GM23248 (cell line): ENCODE data around the gene ZYX.

Experiments
- EZH2 ChIP-seq: fragments of 200-600 bp; sonication (generic); IDR thresholded peaks from 2 replicates; pipeline ENCODE4 v1.6.1; 2018; ENCODE audit warnings: antibody characterized with exemption, mild to moderate bottlenecking; ENCODE audit not compliant: insufficient read depth, poor library complexity, severe bottlenecking
- EZH2phosphoT487 ChIP-seq: fragments of 200-600 bp; sonication (generic); IDR thresholded peaks from 2 replicates; pipeline ENCODE4 v1.6.1; 2018; ENCODE audit warnings: antibody characterized with exemption, moderate library complexity, mild to moderate bottlenecking, low read depth; ENCODE audit not compliant: insufficient read depth

DNA sequence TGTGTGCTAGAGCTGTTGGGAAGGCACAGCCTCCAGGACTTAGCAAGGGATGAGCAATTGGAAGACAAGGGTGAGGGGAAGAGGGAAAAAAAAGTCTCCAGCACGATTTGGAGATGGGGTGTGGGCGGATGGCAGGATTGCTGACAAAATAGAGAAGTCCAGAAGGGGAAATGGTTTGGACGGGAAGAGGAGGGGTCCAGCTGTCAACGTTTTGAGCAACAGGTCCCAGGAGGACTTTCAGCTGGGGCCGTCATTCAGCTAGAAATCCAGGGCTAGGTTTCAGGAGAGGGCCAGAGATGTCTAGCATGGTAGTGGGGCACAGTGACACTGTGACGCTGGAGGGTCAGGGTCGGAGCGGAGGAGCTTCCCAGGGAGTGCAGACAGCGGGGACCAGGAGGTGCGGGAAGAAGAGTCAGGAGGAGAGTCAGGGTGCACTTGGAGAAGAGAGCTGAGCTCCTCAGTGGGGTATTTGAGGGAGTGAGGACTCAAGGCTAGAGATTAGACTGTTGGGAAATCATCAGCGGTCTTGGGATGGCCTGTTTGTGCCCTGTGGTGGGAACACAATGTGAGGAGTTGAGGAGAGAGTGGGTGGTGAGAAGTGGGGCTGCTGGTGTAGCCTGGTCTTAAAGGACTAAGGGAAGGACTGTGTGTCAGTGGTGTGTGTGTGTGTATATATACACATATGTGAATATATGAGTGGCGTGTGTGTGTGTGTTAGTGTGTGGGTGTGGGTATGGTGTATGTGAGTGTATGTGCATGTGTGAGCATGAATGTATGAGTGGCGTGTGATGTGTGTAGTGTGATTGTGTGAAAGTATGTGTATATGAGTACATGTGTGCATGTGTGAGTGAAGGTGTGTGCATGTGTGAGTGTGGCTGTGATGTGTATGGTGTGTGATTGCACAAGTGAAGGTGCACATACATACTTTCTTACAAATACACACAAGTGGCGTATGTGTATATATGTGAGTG lies 3.8 kb downstream of the ZYX start:
- TF ChIP-seq EZH2 (no peak), EZH2phosphoT487 (no peak)
